ENCODE measurements around the gene LIG1.

DNA sequence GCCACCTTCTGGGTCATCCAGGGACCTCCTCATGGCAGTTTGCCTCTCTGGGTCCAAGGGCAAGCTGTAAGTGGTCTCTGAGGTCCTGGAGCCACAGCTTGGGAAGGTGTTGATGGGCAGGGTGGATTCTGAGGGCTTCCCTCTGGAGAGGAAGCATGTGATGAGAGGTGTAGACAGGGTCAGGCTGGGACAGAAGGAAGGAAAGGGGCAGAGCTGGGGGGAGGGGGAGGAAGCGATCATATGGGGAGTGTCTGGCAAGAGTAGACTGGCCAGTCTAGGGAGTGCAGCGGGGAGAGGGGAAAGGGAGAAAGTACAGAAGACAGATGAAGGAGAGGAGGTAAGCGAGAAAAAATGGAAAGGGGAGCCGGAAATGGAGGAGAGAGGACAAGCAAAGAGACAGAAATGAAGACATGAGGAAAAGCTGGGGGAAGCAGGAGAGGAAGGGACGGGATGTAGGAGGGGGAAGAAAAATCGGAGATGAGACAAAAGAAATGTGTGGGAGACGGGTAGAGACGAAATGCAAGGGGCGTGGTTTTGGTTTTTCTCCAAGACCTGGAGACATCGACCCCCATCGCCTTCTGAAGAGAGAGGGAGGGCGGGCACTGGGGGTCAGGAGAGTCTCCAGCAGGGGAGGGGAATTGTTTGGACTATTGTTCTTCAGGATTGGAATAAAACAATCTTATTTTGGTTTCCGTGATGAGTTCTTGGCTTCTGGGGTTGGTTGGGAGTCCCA is 27.0 kb upstream of the LIG1 start:
- TF ChIP-seq ZNF57 (CRISPR knock-in tag; IDR thresholded peaks at IDR 0.05) = no peak
- no peak for TF ChIP-seq POLR2A (conservative IDR thresholded peaks at IDR 0.05)
- TF ChIP-seq ZNF830 (CRISPR knock-in tag; IDR thresholded peaks at IDR 0.05) = no peak
- TF ChIP-seq HEY1 (CRISPR knock-in tag; IDR thresholded peaks at IDR 0.05; ENCODE audit: borderline replicate concordance) = no peak
- TF ChIP-seq ZNF280B (CRISPR knock-in tag; IDR thresholded peaks at IDR 0.05) = no peak
- TF ChIP-seq ELF4 (CRISPR knock-in tag; IDR thresholded peaks at IDR 0.05) = no peak
- no peak for TF ChIP-seq USF2 (CRISPR knock-in tag; IDR thresholded peaks at IDR 0.05)
- TF ChIP-seq ZNF133 (CRISPR knock-in tag; IDR thresholded peaks at IDR 0.05) = no peak

Data from K562 (cell line).